HG03280 (cell line): ENCODE results near the gene PHLDB2.

Experiments used
- ATAC-seq: cut with Tn5 transposase; IDR thresholded peaks from one replicate; pipeline ENCODE4 v1.9.1; 2021; ENCODE audit warnings: mild to moderate bottlenecking, moderate library complexity; ENCODE audit not compliant: unreplicated experiment

The PHLDB2 gene

GRCh38 chr3:111882194-111882593, 23.1 kb downstream of the PHLDB2 start:
- peak; percentile 16 for ATAC-seq

GRCh38 chr3:111882799-111883198, 23.7 kb downstream of the PHLDB2 start:
- peak; percentile 99 for ATAC-seq

- ATAC-seq: no peak
Measured at GRCh38 chr3:111884411-111885018, 25.4 kb downstream of the PHLDB2 start.

DNA sequence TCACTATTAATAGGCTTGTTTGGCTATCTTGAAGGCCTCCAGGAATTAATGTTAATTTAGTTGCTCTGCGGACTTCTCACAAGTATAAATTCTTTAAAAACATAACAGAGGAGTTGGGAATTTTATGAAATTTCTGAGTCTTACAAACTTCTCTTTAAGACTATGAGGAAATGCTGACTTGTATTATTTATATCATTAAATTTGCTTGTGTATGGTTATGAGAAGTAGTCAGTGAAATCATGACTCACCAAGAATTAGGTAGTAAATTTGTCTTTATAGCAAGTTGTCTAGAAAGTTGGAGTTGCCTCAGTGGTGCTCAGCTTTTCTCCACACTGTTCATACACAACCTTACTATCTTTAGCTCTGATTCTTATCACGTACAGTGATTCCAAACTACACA, 26.5 kb downstream of the PHLDB2 start:
- ATAC-seq: no peak

GRCh38 chr3:111890051-111890580, 31.1 kb downstream of the PHLDB2 start:
- ATAC-seq: no peak

DNA sequence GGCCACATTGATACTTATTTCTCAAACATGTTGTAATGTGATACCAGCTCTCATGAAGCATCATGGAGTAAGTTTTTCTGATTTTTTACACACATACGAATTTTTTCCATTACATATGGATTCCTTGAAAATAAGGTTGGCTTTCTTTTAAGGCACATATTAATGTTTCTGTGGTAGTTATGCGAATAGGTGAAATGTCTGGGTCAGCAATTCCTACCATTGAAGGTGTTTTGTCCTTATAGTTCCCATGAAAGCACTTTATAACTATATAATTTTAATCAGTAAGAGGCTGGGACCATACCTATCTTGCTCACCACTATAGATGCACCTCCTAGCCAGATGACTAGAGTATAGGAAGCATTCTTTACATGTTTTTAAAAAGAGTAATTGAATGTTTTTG, 33.0 kb downstream of the PHLDB2 start:
- no peak for ATAC-seq

DNA sequence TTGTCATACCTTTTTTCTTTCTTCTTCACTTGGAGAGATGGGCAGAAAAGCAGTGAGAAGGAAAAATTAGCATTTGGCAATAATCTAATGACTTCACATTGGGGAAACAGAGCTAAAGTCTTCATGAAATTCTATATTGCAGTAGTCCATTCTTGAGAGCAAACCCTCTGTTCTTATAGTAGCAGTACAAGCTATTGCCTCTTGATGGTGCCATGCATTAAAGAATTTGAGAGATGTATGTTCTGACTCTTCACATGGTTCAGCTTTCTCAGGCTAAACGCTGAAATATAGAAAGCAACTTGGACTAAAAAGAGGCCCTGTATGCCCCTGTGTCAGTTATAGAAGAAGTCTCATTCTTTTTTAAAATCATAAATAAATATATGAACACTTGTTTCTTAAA, 36.0 kb downstream of the PHLDB2 start:
- ATAC-seq: no peak

GRCh38 chr3:111899966-111900365, 40.9 kb downstream of the PHLDB2 start:
- no peak for ATAC-seq

GRCh38 chr3:111901637-111902036, 42.6 kb downstream of the PHLDB2 start:
- no peak for ATAC-seq

DNA sequence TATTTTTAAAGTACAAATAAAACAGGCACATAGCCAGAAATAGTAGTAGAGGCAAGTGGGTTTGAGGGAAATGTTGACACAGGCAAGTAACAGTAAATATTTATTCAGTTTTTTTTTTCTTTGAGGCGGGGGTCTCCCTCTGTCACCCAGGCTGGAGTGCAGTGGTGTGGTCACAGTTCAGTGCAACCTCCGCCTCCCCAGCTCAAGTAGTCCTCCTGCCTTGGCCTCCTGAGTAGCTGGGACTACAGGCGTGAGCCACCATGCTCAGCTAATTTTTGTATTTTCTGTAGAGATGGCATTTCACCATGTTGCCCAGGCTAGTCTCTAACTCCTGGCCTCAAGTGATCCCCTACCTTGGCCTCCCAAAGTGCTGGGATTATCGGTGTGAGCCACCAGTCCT, 43.5 kb downstream of the PHLDB2 start:
- ATAC-seq: no peak

GRCh38 chr3:111903067-111903511, 44.0 kb downstream of the PHLDB2 start:
- ATAC-seq: no peak

- ATAC-seq: no peak
Measured at GRCh38 chr3:111904376-111905241, 45.5 kb downstream of the PHLDB2 start.

GRCh38 chr3:111906656-111907055, 47.6 kb downstream of the PHLDB2 start:
- ATAC-seq: no peak

- ATAC-seq: no peak
Measured at GRCh38 chr3:111907151-111907550, 48.1 kb downstream of the PHLDB2 start.

GRCh38 chr3:111910806-111911205, 51.7 kb downstream of the PHLDB2 start:
- ATAC-seq: no peak

GRCh38 chr3:111911446-111911845, 52.4 kb downstream of the PHLDB2 start:
- no peak for ATAC-seq

GRCh38 chr3:111913163-111913763, 54.2 kb downstream of the PHLDB2 start:
- no peak for ATAC-seq

GRCh38 chr3:111915905-111916304, 56.8 kb downstream of the PHLDB2 start:
- ATAC-seq: no peak

- no peak for ATAC-seq
Measured at GRCh38 chr3:111917300-111917699, 58.2 kb downstream of the PHLDB2 start.

DNA sequence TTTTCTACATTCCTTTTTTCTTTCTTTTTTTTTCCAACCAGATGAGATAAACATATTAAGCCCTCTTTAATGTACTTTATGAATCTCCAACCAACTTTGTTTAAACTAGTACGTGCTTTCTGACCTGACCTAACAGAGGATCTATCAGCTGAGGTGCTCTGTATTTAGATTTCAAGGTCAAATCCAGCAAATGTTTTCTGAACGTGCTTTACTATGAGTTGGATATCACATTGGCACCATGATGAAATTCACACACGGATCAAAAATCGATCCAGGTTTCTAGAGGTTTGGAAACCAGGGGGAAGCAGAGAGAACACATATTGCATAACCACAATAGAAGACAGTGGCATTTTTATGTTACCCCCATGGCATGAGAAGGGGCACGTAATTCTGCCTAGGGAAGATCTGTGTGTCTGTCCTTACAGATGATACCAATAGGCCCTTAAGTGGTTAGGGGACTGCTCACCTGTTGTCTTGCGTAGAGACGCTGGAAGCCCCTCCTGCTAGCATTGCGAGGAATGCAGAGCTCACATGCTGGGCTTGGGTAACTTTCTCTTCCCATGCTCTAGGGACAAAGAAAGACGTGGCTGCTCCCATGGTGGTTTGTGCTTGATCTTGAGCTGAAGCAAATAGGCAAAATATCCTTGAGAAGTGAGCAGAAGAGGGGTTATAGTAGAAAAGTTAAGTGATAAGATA, 60.5 kb downstream of the PHLDB2 start:
- no peak for ATAC-seq

GRCh38 chr3:111921181-111921580, 62.1 kb downstream of the PHLDB2 start:
- no peak for ATAC-seq
